SHP77 (cell line): ENCODE data around the gene TXNRD1.
A peak's percentile ranks its signal among the peaks of the same experiment; 100 is the strongest.

Experiments used
- DNase-seq, 2 experiments: peaks; one replicate each; lab custom pipeline; 2025; lab: John Stamatoyannopoulos, UW

Gene TXNRD1

DNA sequence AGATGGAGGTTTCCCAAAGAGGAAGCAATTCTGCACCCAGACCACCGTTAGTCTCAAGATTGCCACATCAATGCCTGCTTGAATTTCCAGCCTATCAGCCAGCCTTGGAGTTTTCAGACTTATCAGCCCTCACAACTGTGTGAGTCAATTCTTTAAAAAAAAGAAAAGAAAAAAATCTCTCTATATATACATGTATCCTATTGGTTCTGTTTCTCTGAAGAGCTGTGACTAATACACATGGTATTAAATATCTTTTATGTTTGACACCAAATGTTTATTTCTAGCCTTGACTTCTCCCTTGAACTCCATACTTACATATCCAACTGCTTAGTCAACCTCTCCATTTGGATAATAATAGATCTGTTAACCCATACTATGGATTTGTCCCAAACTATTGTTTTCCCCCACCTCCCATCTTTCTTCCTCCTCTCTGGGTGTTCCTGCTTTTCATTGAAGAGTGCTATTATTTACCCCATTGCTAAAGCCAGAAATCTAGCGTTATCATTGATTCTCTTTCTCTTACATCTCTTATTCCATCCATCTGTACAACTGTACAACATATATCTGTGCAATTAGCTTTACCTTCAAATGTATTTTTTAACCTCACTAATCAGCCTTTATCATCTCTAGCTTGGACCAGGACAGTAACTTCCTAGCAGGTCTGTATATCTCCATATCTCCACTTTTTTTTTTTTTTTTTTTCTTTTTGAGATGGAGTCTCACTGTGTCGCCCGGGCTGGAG lies 65.3 kb downstream of the TXNRD1 start:
- no peak for DNase-seq

- no peak for DNase-seq
Observed at GRCh38 chr12:104281636-104282035, 66.1 kb downstream of the TXNRD1 start.

DNA sequence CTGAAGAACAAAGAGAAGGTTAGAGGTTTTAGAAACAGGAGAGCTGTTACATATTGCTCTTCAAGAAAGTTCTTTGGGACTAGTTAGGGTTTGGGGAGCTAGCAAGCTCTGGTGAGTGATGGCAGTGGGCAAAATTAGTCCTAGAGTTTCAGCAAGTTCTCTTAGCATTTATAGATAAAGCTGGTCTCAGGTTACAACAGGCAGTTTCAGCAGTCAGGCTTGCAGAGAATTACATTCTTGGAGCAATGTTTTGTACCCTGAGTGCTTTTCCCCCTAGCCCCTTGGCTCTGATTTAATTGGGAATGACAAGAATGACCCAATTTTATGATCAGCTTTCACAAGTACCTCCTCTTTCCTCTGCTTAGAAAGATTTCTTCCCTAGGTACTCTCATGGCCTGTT lies 66.5 kb downstream of the TXNRD1 start:
- no peak for DNase-seq

DNA sequence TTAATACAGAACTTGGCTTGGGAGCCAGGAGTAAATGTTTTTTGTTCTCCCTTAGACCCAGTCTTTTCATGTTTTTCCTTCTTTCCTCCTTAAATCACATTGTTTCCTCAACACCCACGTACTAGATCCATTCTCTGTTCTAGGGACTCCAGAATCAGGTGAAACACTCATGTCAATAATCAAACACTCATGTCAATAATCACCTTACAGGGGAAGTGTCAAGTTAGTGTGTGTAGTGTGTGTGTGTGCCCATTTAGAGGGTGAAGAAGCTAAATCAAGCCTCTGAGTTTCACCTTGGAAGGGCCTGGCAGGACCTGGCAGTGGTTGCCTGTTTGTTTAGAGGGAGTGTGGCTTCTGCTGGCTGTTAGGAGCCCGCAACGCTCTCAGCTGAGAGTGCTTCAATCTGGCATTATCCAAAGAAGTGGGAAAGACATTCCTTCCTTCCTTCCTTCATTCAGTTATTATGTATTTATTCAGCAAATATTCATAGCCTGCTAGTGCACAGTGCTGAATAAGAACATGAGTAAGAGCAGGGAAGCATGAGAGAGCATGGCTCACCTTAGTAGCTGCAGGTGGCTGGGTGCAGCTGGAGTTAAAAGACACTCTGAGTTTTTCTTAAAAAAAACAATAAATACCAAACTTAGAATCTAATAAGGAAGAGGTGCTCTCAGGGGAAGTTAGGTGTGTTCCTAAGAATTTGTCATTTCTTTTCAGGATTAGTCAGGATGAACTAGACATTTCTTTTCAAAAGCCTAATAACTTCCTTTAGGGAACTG lies 70.3 kb downstream of the TXNRD1 start:
- peak; percentile 31 to 59 for DNase-seq

DNA sequence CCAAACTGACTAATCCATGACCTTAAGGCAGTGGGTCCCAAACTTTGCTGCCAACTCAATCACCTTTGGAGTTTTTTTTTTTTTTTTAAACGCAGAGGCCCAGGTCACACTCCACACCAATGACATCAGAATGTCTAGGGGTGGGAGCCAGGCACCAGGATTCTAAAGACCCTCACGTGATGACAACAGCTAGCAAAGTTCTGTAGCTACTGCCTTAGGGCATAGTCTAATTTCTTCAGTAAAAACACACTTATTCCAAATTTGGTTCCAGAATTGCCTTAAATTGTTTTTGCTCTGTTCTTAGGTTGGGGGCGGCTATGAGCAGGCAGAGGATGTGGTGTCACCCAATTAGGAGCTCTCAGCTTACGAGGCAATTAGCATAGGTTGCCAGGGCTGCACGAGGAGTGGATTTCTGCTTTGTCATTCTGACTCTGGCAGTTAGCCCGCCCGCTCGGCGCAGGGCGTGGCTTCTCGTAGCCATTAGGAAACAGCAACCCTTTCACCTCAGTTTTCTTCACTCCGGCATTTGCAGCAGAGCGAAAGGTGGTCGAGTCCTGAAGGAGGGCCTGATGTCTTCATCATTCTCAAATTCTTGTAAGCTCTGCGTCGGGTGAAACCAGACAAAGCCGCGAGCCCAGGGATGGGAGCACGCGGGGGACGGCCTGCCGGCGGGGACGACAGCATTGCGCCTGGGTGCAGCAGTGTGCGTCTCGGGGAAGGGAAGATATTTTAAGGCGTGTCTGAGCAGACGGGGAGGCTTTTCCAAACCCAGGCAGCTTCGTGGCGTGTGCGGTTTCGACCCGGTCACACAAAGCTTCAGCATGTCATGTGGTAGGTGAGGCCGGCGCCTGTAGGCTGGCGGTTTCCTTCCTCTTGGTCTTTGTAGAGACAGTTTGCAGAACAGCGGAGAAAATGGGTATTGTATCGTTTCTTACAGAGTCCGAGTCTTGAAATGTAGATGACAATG lies 71.2 kb downstream of the TXNRD1 start:
- peak; percentile 95 for DNase-seq

DNA sequence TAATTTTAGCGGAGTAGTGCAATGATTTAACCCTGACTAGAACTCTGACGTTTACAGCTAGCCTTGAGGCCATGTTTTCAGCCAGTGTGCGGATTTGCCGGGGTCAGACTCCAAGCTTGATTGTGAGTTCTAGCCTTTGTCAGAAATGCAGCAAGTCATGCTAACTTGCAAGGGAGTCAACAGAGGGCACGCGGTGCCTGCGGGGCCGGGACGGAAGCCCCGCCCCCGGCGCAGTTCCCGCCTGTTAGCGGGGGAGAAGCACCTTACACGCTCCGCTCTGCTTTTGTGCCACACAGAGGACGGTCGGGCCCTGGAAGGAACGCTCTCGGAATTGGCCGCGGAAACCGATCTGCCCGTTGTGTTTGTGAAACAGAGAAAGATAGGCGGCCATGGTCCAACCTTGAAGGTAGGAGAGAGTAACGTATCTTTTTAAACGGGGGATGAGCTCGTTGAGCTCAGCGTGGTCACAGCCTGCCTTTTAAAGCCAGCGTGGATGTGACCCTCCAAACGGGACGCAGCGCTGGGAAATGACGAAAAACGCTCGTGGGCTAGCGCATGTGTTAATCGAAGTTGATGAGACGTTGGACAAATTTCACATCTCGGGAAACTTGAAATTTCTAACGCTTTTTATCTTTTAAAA lies 73.2 kb downstream of the TXNRD1 start:
- peak; percentile 77 to 82 for DNase-seq

DNA sequence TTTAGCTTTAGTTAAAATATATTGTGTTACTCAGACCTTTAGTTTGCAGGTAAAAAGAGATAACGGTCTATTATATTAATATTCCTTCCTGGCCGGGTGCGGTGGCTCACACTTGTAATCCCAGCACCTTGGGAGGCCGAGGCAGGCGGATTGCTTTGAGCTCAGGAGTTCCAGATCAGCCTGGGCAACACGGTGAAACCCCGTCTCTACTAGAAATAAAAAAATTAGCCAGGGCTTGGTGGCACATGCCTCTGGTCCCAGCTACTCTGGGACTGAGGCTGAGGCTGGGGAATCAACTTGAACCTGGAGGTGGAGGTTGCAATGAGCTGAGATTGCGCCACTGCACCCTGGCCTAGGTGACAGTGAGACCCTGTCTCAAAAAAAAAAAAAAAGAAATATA lies 74.7 kb downstream of the TXNRD1 start:
- DNase-seq: no peak

- DNase-seq: no peak
Observed at GRCh38 chr12:104290855-104291254, 75.3 kb downstream of the TXNRD1 start.

DNA sequence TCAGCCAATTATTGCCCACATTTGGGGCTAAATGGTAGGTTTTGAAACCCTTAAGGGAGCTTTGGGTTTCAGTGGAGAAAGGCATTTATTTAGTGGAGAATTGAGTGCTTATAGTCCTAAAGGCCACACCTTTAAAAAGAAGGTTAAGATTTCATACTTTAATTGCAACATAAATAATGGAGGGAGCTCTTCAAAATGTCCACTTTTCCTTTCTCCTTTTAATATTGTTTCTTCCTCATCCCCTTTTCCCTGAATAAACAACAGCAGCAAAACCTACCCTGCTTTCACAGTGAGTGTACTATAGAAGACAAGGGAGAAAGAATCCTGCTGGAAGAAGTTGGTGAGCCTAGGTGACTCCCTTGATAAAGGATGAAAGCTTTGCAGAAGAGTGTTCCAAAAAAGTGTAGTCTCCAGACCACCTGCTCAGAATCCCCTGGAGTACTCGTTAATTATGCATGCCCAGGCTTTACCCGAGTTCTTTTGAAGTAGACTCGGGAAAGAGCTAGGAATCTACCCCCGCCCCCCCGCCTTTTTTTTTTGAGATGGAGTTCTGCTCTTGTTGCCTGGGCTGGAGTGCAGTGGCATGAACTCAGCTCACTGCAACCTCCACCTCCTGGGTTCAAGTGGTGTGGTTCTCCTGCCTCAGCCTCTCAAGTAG lies 76.4 kb downstream of the TXNRD1 start:
- DNase-seq: no peak

DNA sequence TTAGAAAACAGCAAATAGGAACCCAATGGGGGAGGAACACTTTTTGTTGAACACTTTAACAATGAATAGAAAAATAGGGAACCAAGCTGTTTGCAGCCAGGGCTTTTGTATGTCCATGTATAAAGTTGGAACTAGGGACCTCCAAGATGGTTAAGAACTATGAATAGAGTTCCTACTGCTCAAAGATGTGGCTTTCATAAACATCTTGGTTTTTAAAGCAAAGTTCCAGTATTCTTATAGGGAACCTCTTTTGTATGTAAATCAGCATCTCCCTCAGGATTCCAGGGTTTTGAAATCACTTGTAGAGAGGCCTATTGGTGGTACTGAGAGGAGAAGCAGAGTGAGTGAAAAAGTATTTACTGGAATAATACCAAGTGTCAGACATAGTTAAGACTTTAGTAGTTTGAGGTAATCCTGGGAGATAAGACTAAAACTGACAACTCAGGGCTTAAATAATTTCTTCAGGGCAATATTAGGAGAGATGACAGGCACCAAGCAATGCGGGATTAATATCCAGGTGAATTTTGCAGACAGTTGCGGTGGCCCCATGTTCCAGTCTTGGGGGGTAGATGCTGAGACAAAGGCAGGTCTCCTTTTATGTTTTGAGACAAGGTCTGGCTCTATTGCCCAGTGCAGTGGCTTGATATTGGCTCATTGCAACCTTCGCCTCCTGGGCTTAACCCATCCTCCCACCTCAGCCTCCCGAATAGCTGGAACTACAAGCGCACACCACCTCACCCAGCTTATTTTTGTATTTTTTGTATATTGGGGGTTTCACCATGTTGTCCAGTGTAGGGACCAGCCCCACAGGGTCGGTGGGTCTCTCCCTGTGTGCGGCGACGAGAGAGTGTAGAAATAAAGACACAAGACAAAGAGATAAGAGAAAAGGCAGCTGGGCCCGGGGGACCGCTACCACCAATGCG lies 77.6 kb downstream of the TXNRD1 start:
- no peak for DNase-seq

DNA sequence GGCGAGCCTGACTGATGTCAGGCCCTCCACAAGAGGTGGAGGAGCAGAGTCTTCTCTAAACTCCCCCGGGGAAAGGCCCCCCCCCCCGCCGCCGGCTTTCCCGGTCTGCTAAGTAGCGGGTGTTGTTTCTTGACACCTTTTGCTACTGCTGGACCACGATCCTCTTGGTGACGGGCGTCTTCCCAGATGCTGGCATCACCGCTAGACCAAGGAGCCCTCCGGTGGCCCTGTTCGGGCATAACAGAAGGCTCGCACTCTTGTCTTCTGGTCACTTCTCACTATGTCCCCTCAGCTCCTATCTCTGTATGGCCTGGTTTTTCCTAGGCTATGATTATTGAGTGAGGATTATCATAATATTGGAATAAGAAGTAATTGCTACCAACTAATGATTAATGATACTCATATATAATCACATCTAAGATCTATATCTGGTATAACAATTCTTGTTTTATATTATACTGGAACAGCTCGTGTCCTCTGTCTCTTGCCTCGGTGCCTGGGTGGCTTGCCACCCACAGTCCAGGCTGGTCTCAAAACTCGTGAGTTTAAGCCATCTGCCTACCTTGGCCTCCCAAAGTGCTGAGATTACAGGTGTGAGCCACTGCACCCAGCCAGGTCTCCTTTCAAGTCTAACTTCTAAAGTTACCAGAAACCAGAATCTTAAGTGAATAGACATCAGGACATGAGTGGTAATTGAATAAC lies 78.7 kb downstream of the TXNRD1 start:
- peak in 1 of 2 experiments; percentile 27 for DNase-seq

DNA sequence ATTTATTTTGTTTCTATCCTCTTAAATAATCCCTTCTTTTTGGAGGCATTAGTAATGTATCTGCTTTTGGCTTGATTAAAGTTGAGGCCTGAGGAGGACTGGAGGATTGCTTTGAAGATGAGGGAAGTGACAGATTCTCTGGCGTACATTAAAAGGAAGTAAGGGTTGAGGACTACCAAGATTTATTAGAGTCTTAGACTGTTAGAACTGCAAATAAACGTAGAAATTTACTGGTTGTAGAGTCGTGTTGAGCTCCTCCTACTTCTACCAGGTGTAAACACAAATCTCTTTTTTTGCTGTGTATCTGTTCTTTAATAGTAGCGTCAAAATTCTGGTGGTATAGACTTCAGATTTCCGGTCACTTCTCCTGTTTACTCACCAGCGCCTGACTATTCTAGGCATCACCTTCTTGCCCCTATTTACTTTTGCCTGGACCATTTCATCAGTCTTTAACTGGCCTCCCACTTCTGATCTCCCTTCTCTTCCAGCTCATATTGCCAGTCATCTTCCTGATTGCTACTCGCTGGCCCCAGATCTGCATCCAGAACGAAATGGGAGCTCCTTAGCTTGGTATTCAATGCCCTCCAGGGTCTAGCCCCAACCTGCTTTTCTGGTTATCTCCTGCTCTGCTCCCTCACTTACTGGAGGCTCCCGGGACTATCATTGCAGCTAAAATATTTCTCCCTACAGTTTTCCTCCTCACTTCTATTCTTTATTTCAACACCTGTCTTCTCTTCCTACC lies 79.5 kb downstream of the TXNRD1 start:
- DNase-seq: no peak

DNA sequence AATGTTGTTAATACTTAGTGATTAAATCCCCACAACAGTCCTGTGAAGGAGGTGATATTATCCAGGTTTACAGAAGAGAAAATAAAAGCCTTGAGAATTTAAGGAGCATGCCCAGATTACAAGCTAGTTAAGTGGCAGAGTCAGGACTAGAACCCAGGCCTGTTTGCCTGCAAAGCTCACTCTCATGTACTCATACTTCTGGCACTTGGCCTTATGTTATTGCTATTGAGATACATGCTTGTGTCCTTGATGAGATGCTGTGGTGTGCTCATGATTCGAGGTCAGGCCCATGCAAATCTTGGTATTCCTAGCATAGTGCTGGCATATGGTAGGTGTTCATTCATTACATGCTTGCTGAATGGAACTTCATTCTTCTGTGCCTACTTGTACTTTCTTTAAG lies 80.4 kb downstream of the TXNRD1 start:
- no peak for DNase-seq

- DNase-seq: no peak
Observed at GRCh38 chr12:104296718-104297117, 81.1 kb downstream of the TXNRD1 start.

DNA sequence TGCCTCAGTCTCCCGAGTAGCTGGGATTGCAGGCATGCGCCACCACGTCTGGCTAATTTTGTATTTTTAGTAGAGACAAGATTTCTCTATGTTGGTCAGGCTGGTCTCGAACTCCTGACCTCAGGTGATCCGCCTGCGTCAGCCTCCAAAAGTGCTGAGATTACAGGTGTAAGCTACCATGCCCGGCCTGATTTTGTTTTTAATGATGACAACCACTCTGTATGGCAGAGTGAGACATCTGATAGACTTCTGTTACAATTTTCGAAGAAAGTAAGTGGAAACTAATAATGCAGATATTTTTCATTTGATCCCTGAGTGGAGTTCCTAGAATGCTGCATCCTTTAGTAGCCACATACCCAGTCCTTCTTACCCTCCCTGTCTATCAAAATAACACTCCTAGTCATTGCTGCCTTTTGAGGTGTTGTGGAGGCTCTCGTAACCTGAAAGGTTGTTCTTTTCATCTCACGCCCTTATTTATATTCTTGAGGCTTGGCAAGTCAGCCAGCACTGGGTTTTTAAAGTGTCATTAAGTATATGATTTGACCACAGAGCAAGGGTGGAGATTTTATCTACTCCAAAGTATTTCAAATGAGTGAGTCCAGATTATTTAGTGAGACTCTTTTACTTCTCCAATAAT lies 82.0 kb downstream of the TXNRD1 start:
- no peak for DNase-seq

- DNase-seq: no peak
Observed at GRCh38 chr12:104299842-104300481, 84.4 kb downstream of the TXNRD1 start.

- DNase-seq: no peak
Observed at GRCh38 chr12:104303538-104304151, 88.1 kb downstream of the TXNRD1 start, which contains the start of gene EID3. Gene EID3, plus strand, starts transcription at chr12:104303739. Its CDS starts 196 bp downstream, at chr12:104303935.
